NCI-H1092 (cell line): ENCODE measurements around the gene TNFSF9.

Source experiments
- DNase-seq: peaks from one replicate; lab custom pipeline; 2025; lab: John Stamatoyannopoulos, UW

TNFSF9 gene, protein sequence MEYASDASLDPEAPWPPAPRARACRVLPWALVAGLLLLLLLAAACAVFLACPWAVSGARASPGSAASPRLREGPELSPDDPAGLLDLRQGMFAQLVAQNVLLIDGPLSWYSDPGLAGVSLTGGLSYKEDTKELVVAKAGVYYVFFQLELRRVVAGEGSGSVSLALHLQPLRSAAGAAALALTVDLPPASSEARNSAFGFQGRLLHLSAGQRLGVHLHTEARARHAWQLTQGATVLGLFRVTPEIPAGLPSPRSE

DNA sequence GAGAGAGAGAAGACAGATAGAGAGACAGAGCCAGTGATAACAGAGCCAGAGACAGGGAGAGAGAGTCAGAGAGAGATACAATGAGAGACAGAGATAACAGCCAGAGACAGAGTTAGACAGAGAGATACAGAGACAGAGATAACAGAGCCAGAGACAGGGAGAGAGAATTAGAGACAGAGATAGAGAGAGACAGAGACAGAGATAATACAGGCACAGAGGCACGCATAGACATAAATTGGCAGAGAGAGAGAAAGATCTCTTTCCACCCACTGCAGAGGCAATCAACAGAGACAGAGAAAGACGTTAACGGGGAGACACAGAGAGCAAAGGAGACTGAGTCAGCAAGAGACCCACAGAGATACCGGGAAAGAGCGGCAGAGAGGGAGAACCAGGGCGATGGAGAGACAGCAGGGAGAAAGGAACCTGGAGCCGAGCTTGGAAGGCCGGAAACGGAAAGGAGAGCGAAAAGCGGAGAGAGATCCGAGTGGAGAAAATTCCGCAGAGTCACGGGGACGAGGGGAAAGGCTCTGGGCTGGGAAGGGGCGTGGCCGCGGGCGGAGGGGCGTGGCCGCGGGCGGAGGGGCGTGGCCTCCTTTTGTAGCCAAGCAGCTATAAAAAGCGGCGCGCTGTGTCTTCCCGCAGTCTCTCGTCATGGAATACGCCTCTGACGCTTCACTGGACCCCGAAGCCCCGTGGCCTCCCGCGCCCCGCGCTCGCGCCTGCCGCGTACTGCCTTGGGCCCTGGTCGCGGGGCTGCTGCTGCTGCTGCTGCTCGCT, at the start of gene TNFSF9:
TNFSF9 (plus strand) TSS at position 641 of the 777 bp plus-strand sequence; CDS start at position 652, 11 bp downstream.
- DNase-seq, result peak; percentile 39

DNA sequence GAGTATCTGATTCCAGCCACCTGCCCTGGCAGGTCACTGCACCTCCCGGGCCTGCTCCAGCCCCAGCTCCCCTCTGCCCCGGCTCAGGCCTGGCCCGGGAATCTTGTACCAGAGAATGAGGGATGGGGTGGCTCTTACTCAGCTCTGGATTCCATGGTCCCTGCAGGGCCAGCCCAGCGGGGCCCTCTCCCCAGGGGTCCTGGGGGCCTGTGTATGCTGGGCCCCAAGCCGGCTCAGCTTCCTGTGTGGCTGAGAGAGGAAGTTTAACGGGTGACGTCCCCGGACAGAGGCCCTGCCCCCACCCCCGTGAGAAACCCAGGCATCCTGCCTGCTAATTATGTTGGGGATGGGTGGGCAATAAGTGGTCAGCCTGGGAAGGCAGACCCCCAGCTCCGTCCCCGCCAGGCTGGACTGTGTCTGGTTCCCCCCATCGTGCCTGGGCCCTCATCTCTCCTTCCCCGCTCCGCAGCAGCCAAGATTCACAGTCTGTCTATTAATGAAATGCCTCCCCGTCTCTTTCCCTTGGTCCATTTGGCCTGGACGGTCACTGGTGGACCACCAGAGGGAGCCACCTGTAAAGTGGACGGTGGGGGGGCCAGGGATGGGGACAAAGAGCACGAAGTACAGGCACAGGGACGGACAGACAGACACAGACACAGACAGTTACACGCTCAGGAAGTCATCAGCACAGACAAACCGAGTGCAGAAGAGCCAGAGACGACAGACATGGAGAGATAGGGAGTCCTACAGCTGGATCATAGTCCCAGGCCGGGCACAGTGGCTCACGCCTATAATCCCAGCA, 49.1 kb upstream of the TNFSF9 start, which contains the start of gene DENND1C:
DENND1C (minus strand) TSS at position 247 of the 802 bp plus-strand sequence; CDS start at position 155, 92 bp downstream.
- DNase-seq, result no peak

DNA sequence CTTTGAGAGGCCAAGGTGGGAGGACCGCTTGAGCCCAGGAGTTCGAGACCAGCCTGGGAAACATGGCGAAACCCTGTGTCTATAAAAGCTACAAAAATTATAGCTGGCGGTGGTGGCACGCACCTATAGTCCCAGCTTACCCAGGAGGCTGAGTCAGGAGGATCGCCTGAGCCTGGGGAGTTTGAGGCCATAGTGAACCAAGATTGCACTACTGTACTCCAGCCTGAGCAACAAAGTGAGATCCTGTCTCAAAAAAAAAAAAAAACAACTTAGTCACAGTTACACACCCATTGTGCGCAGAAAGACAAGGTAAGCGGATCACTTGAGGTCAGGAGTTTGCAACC, 48.5 kb upstream of the TNFSF9 start:
- no peak for DNase-seq

DNA sequence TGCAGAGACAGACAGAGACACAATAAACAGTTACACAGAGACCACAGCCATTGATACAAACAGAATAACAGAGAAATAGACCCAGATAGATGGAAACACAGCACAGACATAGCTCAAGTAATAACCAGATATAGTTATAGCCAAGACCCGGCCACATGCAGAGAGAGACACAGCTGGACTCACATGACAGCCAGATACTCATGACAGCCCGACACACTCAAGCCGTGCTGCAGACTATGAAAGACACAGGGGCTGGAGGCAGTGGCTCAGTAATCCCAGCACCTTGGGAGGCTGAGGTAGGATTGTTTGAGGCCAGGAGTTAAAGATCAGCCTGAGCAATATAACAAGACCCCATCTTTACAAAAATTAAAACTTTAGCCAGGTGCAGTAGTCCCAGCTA, 47.6 kb upstream of the TNFSF9 start:
- DNase-seq, result no peak

DNA sequence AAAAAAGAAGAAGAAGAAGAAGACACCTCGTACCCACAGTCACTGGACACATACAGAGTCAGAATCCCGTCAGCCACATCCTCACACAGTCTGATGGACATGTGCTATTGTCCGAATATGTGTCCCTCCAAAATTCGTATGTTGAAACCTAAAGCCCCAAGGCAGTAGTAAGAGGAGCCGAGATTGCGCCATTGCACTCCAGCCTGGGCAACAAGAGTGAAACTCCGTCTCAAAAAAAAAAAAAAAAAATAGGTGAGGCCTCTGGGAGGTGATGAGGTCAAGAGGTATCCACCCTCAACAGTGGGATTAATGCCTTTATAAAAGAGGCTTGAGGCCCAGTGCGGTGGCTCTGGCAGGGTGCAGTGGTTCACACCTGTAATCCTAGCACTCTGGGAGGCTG, 46.6 kb upstream of the TNFSF9 start:
- no peak for DNase-seq

DNA sequence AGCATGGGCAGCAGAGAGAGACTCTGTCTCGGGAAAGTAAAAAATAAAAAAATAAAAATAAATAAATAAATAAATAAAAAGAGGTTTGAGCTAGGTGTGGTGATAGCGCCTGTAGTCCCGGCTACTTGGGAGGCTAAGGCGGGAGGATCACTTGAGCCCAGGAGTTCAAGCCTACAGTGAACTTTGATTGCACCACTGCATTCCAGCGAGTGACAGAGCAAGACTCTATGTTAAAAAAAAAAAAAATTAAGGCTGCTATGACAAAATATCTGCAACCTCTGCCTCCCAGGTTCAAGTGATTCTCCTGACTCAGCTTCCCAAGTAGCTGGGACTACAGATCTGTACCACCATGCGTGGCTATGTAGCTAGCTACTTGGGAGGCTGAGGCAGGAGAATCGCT, 46.0 kb upstream of the TNFSF9 start:
- no peak for DNase-seq

DNA sequence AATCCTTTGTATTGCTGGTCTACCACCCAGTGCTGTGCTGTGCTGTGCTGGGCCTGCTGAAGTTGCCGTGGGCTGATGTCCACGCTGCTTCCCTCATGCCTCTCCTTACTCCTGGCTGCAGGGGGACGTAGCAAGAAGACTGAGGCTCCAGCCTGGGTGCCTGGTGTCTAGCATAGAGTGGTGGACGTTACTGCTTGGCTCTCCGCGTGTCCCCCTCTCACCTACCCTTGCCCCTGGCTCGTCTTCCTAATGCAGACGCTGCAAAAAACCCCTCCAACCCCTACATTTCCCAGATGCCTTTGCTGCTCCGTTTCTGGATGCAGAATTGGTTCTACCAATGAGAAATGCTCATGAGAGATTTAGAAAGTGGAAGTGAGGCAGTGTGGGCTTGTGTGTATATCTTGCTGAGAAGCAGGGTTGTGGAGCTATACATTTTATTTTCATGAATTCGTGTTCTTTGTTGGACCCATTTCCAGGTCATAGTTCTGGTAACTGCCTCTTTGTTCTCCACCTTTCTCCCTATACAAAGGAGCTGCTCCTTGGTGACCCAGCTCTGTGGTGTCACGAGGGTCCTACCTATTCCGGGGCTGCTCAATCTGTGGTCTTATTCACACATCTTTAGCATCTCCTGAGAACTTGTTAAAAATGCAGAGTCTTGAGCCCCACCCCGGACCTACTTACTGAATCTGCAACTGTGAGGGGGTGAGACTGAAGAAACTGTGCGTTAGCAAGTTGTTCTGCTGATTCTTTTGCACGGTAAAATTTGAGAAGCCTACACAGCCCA, 41.4 kb upstream of the TNFSF9 start:
- no peak for DNase-seq

DNA sequence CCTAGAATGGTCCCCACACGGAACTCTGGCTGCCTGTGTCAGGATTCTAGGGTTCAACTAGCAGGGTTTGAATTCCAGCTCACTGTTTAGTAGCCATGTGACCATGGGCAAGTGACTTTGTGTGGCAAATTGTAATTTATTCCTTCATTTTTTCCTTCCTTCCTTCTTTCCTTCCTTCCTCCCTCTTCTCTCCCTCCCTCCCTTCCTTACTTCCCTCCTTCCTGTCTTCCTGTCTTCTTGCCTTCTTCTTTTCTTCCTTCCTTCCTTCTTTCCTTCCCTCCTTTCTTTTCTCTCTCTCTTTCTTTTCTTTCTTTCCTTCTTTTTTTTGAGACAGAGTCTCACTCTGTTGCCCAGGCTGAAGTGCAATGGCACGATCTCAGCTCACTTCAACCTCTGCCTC, 40.7 kb upstream of the TNFSF9 start:
- DNase-seq, result no peak

DNA sequence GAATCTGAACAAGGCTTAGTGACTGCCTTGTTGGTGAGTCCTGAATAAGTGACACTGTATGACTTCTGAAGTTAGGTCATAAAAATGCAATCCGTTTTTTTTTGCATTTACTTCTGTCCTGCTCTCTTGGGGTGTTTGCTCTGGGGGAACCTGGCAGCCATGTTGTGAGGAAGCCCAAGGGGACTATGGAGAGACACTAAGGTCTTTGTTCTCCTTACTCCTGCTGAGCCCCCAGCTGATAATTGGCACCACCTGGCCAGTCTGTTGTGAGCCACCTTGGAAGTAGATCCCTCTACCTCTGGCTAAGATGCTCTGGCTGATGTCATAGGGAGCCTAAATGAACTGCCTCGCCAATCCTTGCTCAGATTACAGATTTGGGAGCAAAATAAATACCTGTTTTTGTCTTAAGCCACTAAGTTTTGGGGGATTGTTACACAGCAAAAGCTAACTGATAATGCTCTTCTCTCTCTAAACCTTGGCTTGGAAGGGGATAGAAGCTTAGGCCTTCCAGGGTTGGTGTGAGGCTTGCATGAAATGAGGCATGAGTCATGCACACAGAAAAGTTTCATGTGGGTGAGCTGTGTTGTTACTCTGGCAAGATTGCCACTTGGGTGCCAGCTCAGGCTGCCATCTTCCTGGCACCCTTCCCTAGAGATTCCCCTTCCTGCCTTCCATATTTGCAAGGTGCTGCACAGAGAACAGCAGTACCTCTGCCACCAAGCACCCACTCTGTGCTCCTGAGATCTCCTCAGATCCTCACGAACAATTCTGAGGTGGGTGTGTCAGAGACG, 38.8 kb upstream of the TNFSF9 start:
- DNase-seq, result no peak

DNA sequence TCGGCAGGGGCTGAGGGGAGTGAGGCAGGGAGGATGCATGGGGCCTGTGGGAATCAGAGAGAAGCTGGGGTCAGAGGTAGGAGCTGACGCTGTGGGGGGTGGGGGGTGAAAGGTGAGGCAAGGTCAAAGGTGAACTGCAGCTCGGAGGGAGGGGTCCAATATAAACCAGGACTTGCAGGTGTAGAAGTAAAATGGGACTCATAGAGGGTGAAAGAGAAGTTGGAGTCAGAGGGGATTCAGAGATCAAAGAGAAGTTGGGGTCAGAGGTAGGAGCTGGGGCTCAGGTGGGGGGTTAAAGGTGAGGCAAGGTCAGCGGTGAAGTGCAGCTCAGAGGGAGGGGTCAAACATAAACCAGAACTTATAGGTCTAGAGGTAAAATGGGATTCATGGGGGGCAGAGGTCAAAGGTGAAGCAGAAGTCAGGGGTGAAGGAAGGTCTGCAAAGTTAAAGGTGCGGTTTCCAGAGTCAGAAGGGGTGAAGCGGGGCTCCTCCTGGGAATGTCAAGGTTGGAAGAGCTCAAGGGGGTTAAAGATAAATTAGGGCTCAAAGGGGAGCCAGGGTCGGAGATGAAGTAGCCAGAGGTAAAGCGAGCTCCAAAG, 36.3 kb upstream of the TNFSF9 start:
- DNase-seq, result no peak

DNA sequence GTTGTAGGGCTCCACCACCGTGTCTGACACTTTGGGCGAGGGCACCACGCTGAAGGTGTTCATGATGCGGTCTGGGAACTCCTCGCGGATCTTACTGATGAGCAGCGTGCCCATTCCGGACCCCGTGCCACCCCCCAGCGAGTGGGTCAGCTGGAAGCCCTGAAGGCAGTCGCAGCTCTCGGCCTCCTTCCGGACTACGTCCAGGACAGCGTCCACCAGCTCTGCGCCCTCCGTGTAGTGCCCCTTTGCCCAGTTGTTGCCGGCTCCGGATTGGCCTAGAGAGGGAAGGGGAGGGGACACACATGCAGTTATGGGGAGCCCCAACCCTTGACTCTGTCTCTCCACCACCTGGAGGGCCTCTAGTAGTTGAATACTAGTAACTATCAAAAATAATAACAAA, 34.9 kb upstream of the TNFSF9 start:
- no peak for DNase-seq

DNA sequence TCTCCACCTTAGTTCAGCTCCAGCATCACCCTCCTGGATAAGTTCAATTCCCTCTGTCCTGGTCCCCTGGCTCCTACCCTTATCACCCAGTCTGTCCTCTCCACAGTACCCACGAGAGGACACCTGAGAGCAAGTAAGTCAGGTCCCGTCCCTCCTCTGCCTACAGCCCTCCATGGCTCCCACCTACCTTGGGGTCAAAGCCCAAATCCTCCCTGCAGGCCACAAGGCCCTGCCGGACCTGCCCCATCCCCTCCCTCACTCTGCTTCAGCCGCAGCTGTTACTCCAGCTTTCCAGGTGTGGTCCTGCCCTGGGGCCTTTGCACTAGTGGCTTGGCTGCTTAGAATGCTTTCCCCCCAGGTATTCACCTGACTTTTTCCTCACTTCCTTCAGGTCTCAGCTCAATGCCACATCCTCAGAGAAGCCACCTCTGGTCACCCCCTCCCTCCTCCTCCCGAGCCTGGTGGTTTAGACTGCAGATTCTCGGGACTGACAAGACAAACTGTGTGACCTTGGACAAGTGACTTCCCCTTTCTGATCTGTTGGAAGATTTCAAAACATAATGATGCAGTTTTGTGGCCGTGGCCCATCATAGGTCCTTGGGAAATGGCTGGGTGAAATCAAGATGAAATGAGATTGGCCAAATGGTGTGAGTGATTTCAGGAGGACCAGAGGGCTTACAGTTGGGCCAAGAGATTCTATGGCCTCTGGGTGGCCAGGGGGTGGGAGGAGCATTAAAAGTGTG, 32.4 kb upstream of the TNFSF9 start:
- DNase-seq, result no peak

DNA sequence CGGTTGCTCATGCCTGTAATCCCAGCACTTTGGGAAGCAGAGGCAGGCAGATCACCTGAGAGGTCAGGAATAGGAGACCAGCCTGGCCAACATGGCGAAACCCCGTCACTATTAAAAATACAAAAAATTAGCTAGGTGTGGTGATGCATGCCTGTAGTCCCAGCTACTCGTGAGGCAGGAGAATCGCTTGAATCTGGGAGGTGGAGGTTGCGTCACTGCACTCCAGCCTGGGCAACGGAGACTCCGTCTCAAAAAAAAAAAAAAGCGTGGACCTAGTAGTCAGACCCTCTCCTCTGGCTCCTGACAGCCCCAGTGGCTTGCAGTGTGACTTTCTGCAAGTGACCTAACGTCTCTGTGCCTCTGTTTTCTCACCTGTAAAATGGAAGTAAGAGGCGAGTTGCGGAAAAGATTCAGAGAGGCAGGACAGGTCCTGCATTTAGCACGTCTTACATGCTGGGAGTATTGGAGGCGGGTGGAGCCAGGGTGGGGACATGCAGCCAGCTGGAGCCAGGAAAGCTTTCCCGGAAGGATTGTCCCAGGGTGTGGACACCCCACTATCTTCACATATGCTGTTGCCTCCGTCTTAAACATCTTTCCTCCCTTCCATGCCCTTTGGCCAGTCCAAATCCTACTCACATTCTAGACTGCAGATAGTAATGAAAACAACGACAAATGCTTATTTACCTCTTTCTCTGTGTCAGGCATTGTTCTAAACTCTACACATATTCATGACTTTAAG, 31.6 kb upstream of the TNFSF9 start:
- DNase-seq, result no peak

DNA sequence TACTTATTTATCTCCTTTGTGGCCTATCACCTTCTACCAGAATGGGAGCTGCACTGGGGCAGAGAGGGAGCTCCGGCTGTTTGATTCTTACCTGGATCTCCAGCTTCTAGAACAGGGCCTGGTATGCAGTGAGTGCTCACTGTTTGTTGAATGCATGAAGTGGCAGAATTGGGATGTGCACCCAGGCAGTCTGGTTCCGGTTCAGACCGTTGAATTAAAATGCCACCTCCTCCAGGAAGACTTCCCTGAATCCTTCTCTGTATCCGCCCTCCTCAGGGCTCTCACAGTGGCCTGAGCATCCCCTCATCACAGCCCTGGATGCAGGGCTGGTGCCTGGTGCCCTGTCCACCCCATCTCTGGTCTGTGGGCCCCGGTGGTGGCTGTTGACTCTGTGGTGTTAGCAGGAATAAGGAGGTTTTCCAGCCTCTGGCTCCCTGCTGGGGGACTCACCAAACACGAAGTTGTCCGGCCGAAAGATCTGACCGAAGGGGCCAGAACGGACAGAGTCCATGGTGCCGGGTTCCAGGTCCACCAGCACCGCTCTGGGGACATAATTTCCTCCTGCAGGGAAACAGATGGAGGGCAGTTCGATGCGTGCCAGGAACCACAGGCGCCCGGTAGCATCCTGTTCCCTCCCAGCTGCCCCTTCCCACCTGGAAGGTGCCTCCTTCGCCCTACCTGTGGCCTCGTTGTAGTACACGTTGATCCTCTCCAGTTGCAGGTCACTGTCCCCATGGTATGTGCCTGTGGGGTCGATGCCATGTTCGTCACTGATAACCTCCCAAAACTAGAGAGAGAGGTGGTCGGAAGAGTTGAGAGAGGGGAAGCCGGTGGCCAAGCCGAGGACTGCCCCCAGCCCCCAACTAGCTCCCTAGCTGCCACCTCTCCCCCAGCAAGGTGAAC, 29.7 kb upstream of the TNFSF9 start:
- no peak for DNase-seq

DNA sequence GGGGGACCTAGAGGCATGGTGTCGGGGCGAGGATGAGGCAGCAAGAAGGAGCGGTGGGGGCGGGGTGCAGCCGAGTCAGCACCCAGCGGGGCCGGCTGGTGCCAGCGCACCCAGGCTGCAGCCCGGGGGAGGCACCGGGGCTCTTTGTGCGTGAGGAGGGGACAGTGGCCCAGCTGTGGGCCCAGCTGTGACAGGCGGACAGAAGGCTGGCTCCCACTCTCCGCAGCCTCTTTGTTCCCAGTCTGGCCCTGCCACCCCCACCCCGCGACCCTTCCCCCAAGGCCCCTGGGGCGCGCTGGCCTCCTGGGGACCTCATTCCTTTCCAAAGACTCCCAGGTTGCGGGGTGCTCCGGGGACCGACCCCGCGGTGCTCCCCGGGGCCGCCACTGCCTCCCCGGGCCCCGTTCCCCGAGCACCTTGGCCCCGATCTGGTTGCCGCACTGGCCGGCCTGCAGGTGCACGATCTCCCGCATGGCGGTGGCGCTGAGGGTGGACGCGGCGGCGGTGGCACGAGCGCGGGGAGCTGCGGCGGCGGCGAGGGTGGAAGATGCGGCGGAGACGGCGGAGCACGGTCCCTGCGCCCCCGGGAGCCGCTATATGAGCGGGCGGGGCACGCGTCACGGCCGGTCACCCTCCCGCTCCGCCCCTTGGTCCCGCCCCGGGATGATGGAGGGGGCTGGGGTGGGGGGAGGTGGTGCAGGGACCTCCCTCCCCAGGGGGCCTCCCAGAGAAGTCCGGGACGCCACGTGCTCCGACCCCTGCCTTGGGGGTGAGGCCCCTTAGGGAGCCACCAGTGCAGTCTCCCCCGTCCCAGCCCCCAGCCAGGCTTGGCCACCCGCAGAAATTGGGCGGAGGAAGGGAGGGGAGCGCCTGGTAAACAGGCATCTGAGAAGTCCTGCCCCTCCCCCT, 28.8 kb upstream of the TNFSF9 start, which contains the start of gene TUBB4A:
TUBB4A (minus strand) TSS at position 570 of the 909 bp plus-strand sequence; CDS start at position 473, 97 bp downstream.
- no peak for DNase-seq

DNA sequence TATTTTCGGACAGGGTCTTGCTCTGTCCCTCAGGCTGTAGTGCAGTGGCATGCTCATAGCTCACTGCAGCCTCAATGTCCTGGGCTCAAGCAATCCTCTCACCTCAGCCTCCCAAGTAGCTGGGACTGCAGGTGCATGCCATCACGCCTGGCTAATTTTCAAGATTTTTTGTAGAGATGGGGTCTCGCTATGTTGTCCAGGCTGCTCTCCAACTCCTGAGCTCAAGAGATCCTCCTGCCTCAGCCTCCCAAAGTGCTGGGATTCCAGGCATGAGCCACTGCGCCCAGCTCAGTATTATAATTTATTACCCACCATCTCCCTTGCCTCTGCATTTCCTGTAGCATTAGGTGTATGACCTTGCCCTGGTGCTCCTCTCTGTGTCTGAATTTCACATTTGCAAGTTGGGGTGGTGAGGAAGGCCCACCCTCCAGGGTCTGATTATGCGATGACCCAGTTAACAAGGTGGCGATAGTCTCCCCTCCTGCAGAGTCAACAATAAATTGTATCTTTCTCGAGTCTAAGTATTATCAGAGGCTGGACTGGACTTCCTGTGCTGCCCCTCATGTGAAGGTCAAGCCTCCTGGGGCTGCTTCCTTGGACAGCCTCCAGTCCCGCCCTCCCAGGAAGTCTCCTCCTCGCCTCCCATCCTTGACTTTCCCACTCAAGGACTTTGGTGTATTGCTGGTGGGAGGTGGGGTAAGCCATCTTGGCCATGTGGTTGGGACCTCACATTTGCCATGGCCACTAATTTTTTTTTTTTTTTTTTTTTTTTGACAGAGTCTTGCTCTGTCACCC, 27.2 kb upstream of the TNFSF9 start:
- no peak for DNase-seq
